HCT116 (cell line): ENCODE results near the gene LEKR1. TPM values are rescaled to one million over a fixed set of nuclear protein-coding genes. Genes with fewer than 3 reads are reported as not detected.

Experiments used
- ATAC-seq: fragments of 200-7000 bp; cut with Tn5 transposase; 2 replicates; pipeline ENCODE4 v1.9.1; 2020; ENCODE audit warnings: mild to moderate bottlenecking, moderate library complexity
- BruUV-seq: library from RNA; stranded (reverse); fragments of 400-500 nt; replicated peaks from 2 replicates; lab custom pipeline; 2021; lab: Mats Ljungman, UMichigan
- CTCF ChIA-PET: fragments of 300-600 bp; sonication (Branson Sonifier 250); formaldehyde crosslinking; loops from one replicate; lab custom pipeline; 2021; ENCODE audit warnings: antibody characterized with exemption; lab: Charles Lee
- POLR2A ChIA-PET: fragments of 300-600, 350-600 bp; sonication (Branson Sonifier 250); formaldehyde crosslinking; loops from one replicate; lab custom pipeline; 2021; ENCODE audit warnings: antibody characterized with exemption; lab: Charles Lee
- RAD21 ChIA-PET, 2 experiments: fragments of 300-600 bp; sonication (Branson Sonifier 250); formaldehyde crosslinking; loops; one replicate each; lab custom pipeline; 2023; ENCODE audit warnings: low total read pairs in 2 of 2; ENCODE audit not compliant: uncharacterized antibody in 2 of 2, unreplicated experiment in 2 of 2, low non-redundant PET in 1 of 2; lab: Charles Lee
- DNase-seq: peaks from one replicate; pipeline ENCODE4 v3.0.0-alpha.2; 2010; ENCODE audit warnings: low read depth, low spot score
- H2AFZ ChIP-seq: fragments of 200-600 bp; shearing (Covaris generic), sonication (generic); 2 replicates; pipeline ENCODE4 v1.6.1; 2017; ENCODE audit warnings: low read depth, mixed run types, mixed read lengths, antibody characterized with exemption, low read length; ENCODE audit not compliant: poor library complexity, severe bottlenecking
- H3K27ac ChIP-seq: 2 replicates; pipeline ENCODE4 v1.5.1; 2012; ENCODE audit warnings: low read depth, low read length
- H3K27me3 ChIP-seq: fragments of 200-600 bp; sonication (generic); 2 replicates; pipeline ENCODE4 v1.6.1; 2016; ENCODE audit warnings: mixed run types, low read length, mixed read lengths; ENCODE audit not compliant: insufficient read depth
- H3K36me3 ChIP-seq, 2 experiments: fragments of 200-500 bp in 1 of 2; fragments of 200-600 bp in 1 of 2; sonication (Bioruptor generic) in 1 of 2; sonication (generic) in 1 of 2; 2 replicates each; pipeline versions ENCODE4 v1.5.1 to v1.6.1; 2014 to 2016; ENCODE audit warnings: low read length in 2 of 2, inconsistent platforms in 1 of 2, mixed read lengths in 1 of 2, mixed run types in 1 of 2; ENCODE audit not compliant: insufficient read depth in 2 of 2, control insufficient read depth in 1 of 2
- H3K4me1 ChIP-seq, 2 experiments: fragments of 200-600 bp in 1 of 2; sonication (generic) in 1 of 2; 2 replicates each; pipeline versions ENCODE4 v1.5.1 to v1.6.1; 2012 to 2017; ENCODE audit warnings: low read length in 2 of 2, inconsistent platforms in 1 of 2, mild to moderate bottlenecking in 1 of 2, mixed read lengths in 1 of 2, mixed run types in 1 of 2, moderate library complexity in 1 of 2; ENCODE audit not compliant: insufficient read depth in 2 of 2, control insufficient read depth in 1 of 2
- H3K4me2 ChIP-seq: fragments of 200-600 bp; sonication (generic); 2 replicates; pipeline ENCODE4 v1.6.1; 2017; ENCODE audit warnings: mixed run types, low read length, mixed read lengths
- H3K4me3 ChIP-seq, 2 experiments: fragments of 200-600 bp in 1 of 2; sonication (generic) in 1 of 2; replicated peaks in 1 of 2; 2 replicates each; pipeline ENCODE4 v1.5.1; 2011 to 2016; ENCODE audit warnings: low read length in 2 of 2, control low read depth in 1 of 2, low read depth in 1 of 2, mild to moderate bottlenecking in 1 of 2, mixed read lengths in 1 of 2, mixed run types in 1 of 2
- H3K79me2 ChIP-seq: fragments of 200-600 bp; sonication (generic); 2 replicates; pipeline ENCODE4 v1.6.1; 2017; ENCODE audit warnings: mild to moderate bottlenecking, mixed run types, low read length, moderate library complexity, mixed read lengths; ENCODE audit not compliant: insufficient read depth
- H3K9ac ChIP-seq: fragments of 200-600 bp; sonication (generic); 2 replicates; pipeline ENCODE4 v1.6.1; 2016; ENCODE audit warnings: low read length, mixed read lengths
- H3K9me2 ChIP-seq: fragments of 200-600 bp; sonication (generic), shearing (Covaris generic); 2 replicates; pipeline ENCODE4 v1.6.1; 2017; ENCODE audit warnings: mixed run types, mild to moderate bottlenecking, moderate library complexity; ENCODE audit not compliant: insufficient read depth
- H3K9me3 ChIP-seq, 2 experiments: fragments of 200-500 bp in 1 of 2; fragments of 200-600 bp in 1 of 2; sonication (Bioruptor generic) in 1 of 2; sonication (generic) in 1 of 2; 2 replicates each; pipeline ENCODE4 v1.6.1; 2014 to 2017; ENCODE audit warnings: low read length in 2 of 2, mixed read lengths in 2 of 2, inconsistent platforms in 1 of 2, low read depth in 1 of 2, mild to moderate bottlenecking in 1 of 2, mixed run types in 1 of 2, moderate library complexity in 1 of 2; ENCODE audit not compliant: control insufficient read depth in 1 of 2, insufficient read depth in 1 of 2
- H4K20me1 ChIP-seq: fragments of 200-600 bp; sonication (generic), shearing (Covaris generic); 2 replicates; pipeline ENCODE4 v1.6.1; 2017; ENCODE audit warnings: mixed run types, mild to moderate bottlenecking, moderate library complexity; ENCODE audit not compliant: insufficient read depth
- ATF3 ChIP-seq: IDR thresholded peaks from 2 replicates; pipeline ENCODE4 v1.6.1; 2012
- FOSL1 ChIP-seq: IDR thresholded peaks from 2 replicates; pipeline ENCODE4 v1.6.1; 2012; ENCODE audit warnings: low read depth
- JUND ChIP-seq: IDR thresholded peaks from 2 replicates; pipeline ENCODE4 v1.6.1; 2012
- MAX ChIP-seq: IDR thresholded peaks from 2 replicates; pipeline ENCODE4 v1.6.1; 2012
- REST ChIP-seq: IDR thresholded peaks from 2 replicates; pipeline ENCODE4 v1.6.1; 2012; ENCODE audit warnings: low read depth
- SRF ChIP-seq: IDR thresholded peaks from 2 replicates; pipeline ENCODE4 v1.6.1; 2012; ENCODE audit warnings: low read depth
- intact Hi-C: fragments of 100-400 bp; cut with micrococcal nuclease; formaldehyde crosslinking; loops from 2 replicates; pipeline ENCODE4 v1.10.0; 2022
- total RNA-seq: library from RNA; stranded (reverse); gene quantifications from one replicate; pipeline ENCODE4 v1.2.1, GENCODE V29; 2021; ENCODE audit not compliant: unreplicated experiment

Gene LEKR1
- total RNA-seq, 1 experiment from 2014 or later = 2.1 TPM

GRCh38 chr3:157045238-157045850 lies 219.2 kb downstream of the LEKR1 start:
- Histone ChIP-seq H3K27me3 (no peaks in the 10 kb centered on the region), H2AFZ (no peak overlapping the region), H3K79me2 (no peaks in the 10 kb centered on the region), H3K36me3 (no peaks in the 10 kb centered on the region), H3K4me1 (no peaks in the 10 kb centered on the region), H3K4me2 (no peak overlapping the region), H3K9me3 (no peaks in the 10 kb centered on the region), H3K4me3 (no peak overlapping the region), H3K9me2 (no peaks in the 10 kb centered on the region), H3K27ac (no peak overlapping the region), H4K20me1 (no peaks in the 10 kb centered on the region), H3K9ac (no peak overlapping the region)
- ChIA-PET POLR2A (no interaction called here), RAD21 (no interaction called here), CTCF (no interaction called here)
- intact Hi-C loops = no loop called here
- TF ChIP-seq REST (no peak), MAX (no peak), ATF3 (no peak), SRF (no peak), FOSL1 (no peak), JUND (no peak)
- ATAC-seq = 0 out of 2 replicates have a peak, but pooled peaks have one; percentile 44
- no peak for DNase-seq
- no TSS peak for BruUV-seq
